Islet precursor cell (in vitro differentiated cells): ENCODE data around the gene PKP4.

Experiments
- DNase-seq: peaks from one replicate; pipeline ENCODE4 v3.0.0-alpha.2; 2018

Gene PKP4

DNA sequence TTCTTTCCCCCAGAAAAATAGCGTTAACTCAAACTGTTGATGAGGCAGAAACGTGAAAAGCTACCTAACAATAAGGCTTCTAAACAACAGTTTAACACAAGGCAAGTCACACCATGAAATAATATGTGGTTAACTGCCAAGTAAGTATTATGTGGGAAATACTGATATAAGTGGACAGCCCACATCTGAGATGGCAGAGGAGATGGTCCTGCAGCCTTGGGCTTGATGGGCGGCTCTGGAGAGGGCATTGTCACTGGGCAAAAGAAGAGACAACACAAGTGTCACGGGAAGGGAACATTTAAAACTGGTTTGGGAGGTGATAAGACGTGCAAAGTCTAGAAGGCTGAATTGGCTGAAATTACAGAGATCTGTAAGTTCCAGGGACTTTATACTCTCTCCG, 147.2 kb downstream of the PKP4 start:
- no peak for DNase-seq

GRCh38 chr2:158610059-158610458, 153.3 kb downstream of the PKP4 start:
- no peak for DNase-seq

- no peak for DNase-seq
Measured at GRCh38 chr2:158616480-158617000, 159.8 kb downstream of the PKP4 start.

- no peak for DNase-seq
Measured at GRCh38 chr2:158618891-158619490, 162.2 kb downstream of the PKP4 start.

GRCh38 chr2:158619496-158619895, 162.7 kb downstream of the PKP4 start:
- DNase-seq, result no peak

- no peak for DNase-seq
Measured at GRCh38 chr2:158620656-158621055, 163.9 kb downstream of the PKP4 start.

DNA sequence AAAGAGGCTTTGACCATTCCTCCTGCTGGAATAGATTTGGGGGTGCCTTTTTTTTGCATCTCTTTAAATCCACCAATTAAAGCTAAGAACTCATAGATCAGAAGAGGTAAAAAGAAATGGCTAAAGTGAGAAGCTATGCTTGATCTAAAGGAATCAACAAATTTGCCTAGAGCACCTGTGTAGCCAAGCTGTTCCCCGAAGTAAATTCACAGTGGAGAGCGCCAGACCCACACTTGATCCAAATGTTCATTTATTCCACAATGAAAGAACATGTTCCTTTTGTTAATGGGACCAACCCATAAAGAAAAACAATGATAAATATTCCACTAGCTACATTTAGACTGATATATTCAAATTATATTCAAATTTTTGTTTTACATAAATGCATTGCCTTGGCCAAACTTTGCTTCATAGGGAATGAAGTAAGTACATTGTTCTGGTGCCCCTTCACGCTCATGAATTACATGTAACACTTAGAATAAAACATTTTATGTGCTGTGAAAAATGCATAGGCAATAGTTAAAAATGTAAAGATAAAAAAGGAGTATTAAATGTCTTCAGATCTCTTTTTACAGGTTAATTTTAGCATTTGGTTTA, 167.4 kb downstream of the PKP4 start:
- DNase-seq, result no peak

GRCh38 chr2:158624961-158625360, 168.2 kb downstream of the PKP4 start:
- no peak for DNase-seq

GRCh38 chr2:158629116-158629515, 172.4 kb downstream of the PKP4 start:
- DNase-seq, result no peak

- no peak for DNase-seq
Measured at GRCh38 chr2:158633261-158633660, 176.5 kb downstream of the PKP4 start.

- DNase-seq, result no peak
Measured at GRCh38 chr2:158634627-158635026, 177.9 kb downstream of the PKP4 start.

- no peak for DNase-seq
Measured at GRCh38 chr2:158635961-158636601, 179.3 kb downstream of the PKP4 start.

DNA sequence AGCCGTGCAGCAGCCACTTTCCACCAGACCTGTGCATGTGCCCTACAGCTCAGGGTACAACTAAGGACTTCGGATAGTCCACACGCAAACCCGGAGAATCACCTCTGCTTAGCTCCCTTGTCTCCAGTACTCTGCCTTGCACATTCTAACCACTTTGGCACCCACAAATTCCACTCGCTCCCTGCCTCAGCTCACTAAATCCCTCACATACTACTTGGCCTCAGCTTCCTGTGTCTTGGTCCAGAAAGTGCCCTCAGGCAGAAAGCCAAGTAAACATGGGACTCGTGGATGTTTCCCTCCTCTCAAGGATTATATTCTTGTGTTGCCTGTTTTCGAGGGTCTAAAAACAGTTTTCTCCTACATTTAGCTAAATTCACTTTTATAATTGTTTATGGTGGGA, 180.6 kb downstream of the PKP4 start:
- DNase-seq, result peak; percentile 67

DNA sequence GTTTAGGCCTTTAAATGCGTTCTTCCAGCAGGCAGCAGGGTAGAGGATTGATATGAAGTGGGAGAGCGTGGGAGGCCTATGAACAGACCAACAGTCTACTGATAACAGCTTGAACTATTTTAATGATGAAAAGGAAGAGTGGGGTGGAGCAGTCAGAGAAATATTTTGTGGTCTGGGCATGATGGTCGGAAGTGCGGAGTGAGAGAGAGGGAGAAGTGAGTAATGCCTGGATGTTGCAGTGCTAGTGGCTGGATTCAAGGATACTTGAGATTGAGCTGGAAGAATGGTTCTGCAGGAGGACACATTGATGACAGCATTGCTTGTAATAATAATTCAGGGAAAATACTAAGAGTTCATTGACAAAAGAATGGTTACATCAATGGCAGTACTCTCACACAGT, 187.4 kb downstream of the PKP4 start:
- no peak for DNase-seq

DNA sequence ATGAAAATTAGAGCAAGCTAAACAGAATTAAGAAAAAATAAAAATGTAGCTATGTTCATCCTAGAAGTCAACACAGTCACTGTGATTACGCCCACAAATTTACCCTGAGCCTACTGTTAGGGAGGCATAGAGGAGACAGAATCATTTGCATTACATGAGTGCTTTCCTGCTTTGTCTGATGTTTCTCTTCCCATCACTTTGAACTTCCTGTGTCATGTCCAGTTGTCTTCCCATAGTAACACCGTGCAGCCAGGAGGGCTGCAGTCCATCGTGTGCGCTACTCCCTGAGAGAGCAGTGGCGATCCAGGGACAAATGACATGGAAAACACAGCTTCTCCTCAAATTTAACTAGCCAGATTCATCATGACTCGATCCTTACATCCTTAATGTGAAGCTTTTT, 188.5 kb downstream of the PKP4 start:
- no peak for DNase-seq

- no peak for DNase-seq
Measured at GRCh38 chr2:158647436-158648231, 190.9 kb downstream of the PKP4 start.

- DNase-seq, result no peak
Measured at GRCh38 chr2:158649846-158650245, 193.1 kb downstream of the PKP4 start.

GRCh38 chr2:158650646-158651357, 194.1 kb downstream of the PKP4 start:
- DNase-seq, result no peak

DNA sequence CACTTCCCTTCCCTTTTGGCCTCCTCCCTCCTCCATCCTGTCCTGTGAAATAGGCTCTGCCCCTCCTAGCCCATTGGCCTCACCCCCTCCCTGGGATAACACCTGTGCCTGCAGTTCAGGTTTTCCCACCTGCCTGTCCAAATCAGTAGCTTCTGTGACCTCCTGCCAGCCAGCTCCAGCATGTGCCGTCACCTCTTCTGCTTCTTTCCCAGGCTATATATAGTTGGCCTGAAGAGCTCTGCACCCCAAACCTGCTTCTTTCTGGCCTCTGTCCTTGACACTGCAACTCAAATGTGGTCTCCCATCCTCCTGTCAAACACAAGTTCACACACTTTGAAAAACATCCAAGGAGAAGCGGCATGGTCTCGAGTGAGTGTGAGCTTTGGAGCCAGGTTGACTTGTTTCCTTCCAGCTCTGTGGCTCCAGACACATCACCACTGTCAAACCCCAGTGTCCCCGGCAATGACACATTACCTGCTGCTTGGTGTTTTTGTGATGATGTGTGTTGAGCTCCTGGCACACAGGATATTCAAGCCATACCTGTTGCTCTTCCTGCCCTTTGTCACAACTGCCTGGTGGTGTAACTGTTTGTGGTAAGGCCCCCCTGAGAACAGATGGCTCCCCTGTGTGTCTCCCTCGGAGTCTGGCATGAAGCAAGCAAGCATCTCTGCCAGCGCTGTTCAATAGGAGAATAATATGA, 194.8 kb downstream of the PKP4 start:
- DNase-seq, result no peak

- no peak for DNase-seq
Measured at GRCh38 chr2:158655628-158656027, 198.9 kb downstream of the PKP4 start.

DNA sequence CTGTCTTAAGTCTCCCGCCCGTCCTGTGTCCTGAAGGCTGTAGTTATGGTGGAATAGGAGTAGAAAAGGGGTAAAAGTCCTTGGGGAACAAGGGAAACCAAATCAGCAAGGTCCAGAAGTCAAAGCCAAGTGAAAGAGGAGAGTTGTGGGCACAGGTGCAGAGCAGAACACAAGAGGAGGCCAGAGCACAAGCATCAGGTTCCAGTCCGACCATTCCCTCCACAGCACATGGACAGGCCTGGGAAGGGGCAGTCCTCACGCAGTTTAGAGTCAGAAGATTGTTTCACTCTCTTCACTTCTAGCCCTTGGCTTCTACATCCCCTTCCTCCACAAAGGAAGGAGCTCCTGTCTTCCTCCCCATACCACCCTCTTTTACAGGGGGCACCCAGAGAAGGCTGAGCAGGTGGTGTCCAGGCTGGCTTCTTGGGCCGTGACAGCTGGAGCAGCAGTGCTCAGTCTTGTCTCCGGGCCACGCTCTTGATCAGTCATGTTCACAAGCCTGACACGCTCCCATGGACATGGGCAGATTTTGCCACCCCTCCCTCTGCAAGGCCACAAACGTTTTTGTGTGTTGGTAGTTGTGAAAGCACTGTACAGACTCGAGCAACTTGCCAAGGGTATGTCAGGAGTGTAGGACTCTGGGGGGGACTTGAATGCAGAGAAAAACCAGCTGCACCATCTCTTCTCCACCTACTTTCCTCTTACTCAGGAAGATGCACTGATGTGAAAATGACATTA, 199.9 kb downstream of the PKP4 start:
- DNase-seq, result no peak

GRCh38 chr2:158658396-158658795, 201.6 kb downstream of the PKP4 start:
- DNase-seq, result no peak
